Measurements from ENCODE around the gene NUDT16L1.

The NUDT16L1 gene

GRCh38 chr16:4693296-4693955, at the start of gene NUDT16L1:
TSS of gene NUDT16L1 (plus strand) at chr16:4693562. CDS start at chr16:4693727, 165 bp downstream.
- DNase-seq (ENCODE audit: low spot score): peak; percentile 100

- DNase-seq (ENCODE audit: low spot score): no peak
Observed at GRCh38 chr16:4646773-4647643, 46.4 kb upstream of the NUDT16L1 start.

DNA sequence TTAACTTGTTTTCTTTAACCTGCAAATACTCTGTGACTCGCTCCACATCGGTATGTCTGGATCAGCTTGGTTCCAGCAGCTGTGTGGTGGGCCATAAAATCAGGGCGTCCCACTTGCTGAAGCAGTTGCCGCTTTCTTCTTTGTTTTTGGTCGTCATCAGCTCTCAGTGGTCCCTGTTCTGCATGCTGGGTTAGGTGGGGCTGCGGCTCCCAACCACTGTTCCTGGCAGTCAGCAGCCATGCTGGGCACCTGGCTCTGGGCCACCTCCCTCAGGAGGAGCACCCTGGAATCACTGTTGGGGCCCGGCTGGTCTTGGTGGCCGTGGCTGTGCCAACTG, 45.8 kb upstream of the NUDT16L1 start:
- no peak for DNase-seq (ENCODE audit: low spot score)

- no peak for DNase-seq (ENCODE audit: low spot score)
Observed at GRCh38 chr16:4648917-4649316, 44.4 kb upstream of the NUDT16L1 start.

- no peak for DNase-seq (ENCODE audit: low spot score)
Observed at GRCh38 chr16:4649744-4650442, 43.5 kb upstream of the NUDT16L1 start.

DNA sequence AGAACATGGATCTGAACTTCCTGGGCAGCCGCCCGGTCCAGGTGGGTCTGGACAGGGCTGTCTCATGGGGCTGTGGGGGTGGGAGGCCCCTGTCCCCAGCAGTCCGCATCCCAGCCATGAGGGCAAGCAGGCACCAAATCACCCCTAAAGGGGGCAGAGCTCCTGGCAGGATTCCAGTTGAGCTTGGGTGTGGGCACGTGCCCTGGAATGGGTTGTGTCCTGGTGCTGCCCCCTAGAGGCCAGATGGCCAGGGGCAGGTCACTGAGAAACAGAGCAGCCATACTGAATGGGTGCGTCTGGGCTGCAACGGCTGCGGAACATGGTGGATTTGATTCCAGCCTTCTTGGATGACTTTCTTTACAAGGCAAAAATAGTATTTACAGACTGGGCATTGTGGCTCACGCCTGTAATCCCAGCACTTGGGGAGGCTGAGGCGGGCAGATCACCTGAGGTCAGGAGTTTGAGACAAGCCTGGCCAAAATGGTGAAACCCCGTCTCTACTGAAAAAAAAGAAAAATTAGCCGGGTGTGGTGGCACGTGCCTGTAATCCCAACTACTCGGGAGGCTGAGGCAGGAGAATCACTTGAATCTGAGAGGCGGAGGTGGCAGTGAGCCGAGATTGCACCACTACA, 42.8 kb upstream of the NUDT16L1 start:
- peak; percentile 82 for DNase-seq (ENCODE audit: low spot score)

DNA sequence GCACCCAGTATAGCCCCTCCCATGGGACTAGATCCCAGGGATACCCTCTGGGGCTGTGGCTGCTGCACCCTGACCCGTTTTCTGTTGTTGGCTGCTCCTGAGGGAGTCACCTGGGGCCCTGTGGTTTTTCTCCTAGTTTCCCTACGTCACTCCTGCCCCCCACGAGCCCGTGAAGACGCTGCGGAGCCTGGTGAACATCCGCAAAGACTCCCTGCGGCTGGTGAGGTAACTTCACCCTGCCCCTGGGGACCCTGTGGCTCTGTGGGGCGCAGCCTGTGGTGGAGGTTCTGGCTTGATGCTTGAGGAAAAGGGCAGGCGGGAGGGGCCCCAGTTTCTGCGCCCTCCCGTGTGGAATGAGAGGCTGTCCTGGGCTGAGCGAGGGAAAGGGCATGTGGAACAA, 41.5 kb upstream of the NUDT16L1 start:
- no peak for DNase-seq (ENCODE audit: low spot score)

- no peak for DNase-seq (ENCODE audit: low spot score)
Observed at GRCh38 chr16:4652561-4652960, 40.8 kb upstream of the NUDT16L1 start.

DNA sequence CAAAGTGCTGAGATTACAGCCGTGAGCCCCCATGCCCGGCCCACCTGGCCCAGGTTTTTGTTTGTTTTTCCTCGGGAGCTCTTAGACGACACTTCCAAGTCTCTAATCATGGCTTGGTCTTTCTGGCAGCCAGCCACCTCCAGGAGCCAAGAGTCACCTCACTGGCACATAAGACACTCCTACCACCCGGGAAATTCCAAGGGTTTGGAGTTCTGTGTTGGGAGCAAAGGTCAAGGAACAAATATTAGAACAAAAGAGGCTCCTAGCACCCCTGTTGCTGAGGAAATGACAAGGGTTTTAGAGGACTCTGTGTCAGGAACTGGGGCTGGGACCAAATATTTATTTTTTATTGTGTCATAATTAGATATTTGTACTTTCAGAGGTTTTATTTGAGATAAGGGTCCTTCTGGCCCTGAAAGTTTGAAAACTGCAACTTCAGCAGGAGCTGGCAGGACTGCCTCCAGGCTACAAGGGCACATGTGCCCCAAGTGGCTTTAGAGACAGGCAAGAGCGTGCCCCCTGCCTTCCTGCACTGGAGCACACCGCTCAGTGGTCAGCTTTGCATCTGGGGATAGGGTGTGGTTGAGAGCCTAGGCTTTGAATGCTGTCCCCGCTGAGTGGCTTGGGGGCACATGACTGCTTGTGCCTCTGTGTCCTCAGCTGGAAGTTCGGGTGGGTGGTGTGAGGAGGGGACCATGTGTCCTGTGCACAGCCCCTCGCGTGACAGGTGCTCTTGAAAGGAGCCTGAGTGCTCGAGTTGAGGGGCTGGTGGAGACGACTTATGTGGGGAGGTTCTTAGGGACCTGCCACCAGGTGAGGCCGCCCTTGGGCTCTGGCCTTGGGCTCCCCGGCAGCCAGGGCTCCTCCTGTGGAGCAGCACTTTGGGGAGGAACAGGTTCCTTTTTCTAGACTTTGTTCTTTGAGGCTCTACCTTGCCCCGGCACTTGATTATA, 39.1 kb upstream of the NUDT16L1 start:
- DNase-seq (ENCODE audit: low spot score): no peak

- no peak for DNase-seq (ENCODE audit: low spot score)
Observed at GRCh38 chr16:4654964-4655590, 38.3 kb upstream of the NUDT16L1 start.

DNA sequence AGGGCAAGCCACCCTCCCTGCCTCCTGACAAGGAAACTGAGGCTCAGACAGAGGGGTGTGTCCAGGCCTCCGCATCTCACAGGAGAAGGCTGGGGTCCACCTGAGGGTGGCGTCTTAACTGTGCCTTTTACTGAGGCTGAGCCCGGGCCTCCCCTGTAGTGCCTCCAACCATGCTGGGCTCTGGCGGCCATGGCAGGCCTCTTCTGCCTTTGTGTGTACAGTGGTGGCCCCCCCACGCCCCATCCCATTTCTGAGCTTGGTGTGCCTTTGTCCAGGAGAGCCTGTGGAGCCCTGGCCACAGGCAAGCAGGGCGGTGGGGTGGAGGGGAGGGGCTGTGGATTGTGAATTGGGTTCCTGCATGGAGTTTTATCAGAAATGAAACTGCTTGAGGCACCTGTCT, 37.6 kb upstream of the NUDT16L1 start:
- DNase-seq (ENCODE audit: low spot score): no peak

GRCh38 chr16:4656221-4656620, 37.1 kb upstream of the NUDT16L1 start:
- no peak for DNase-seq (ENCODE audit: low spot score)

DNA sequence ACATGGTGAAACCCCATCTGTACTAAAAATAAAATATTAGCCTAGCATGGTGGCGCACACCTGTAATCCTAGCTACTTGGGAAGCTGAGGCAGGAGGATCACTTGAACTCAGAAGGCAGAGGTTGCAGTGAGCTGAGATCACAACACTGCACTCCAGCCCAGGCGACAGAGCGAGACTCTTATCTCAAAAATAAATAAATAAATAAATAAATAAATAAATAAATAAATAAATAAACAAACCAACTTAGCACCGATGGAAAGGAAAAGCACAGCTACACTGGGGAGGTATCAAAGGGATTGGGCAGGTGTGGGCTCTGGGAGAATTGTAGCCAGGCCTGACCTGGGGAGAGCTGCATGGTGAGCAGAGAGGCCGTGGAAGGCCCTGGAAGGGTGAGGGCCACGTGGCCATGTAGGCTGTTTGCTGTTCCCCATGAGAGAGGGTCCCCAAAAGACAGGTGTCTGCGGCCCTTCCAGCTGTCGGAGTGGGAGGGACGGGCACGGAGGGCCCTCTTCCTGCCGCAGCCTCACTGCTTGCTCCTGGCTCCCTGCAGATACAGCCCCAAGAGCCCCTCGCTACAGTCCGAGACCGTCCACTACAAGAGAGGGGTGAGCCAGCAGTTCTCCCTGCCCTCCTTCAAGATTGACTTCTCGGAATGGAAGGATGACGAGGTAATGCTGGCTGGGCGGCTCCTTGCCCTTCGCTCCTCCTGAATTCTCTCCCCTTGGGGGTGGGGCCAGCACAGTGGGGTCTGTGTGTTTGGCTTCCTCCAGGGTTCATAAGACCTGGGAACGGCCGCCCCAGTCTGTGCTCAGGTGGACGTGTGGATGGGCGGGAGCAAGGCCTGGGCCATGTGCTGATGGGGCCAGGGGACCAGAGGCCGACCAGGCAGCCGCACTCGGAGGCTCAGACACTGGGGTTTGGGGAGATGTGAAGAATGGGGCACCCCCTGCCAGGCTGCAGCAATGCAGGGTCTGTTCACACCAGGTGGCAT, 36.4 kb upstream of the NUDT16L1 start:
- DNase-seq (ENCODE audit: low spot score): no peak

DNA sequence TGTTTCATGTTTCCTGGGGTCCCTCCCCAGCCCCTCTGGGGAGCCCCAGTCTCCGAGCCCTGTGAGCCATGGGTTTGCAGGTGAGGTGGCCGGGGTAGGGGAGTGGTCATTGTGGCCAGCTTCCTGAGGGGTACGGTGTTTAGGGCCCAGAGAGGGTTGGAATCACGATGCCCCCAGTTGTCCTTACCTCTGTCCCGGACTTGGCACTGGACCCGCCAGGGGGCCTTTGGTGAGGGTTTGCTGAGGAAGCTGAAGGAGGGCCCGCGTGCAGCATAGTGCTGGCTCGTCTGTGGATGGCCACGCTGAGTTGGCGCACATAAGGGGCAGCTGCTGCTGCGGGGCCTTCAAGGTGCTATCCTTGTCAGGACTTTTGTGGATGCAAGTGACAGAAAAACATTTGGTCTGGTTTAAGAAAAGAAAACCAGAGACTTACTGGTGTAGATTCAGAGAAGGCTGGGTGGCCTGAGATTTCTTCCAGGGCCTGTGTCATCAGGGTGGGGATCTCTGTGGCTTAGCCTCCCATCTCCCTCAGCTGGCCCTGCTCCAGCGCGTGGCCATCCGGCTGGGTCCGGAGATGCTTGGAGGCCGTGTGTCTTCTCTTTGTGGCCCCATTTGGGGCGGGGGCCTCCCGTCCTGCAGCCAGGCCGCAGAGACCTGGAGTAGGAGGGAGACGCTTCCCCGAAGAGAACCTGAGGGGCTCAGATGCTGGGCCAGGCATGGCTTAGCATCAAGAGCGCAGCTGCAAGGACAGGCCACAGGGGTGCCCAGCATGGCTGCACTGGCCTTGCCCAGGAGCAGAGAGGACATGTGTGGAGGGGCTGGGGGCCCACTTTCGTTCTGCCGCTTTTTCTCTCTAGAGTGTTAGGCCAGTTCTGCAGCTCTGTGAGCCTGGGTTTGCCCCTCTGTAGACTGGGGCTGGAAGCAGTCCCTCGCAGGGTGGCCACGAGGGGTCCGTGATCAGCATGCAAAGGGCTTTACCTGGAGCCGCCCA, 33.7 kb upstream of the NUDT16L1 start:
- no peak for DNase-seq (ENCODE audit: low spot score)

GRCh38 chr16:4660454-4661007, 32.8 kb upstream of the NUDT16L1 start:
- no peak for DNase-seq (ENCODE audit: low spot score)

GRCh38 chr16:4661661-4662060, 31.7 kb upstream of the NUDT16L1 start:
- no peak for DNase-seq (ENCODE audit: low spot score)

DNA sequence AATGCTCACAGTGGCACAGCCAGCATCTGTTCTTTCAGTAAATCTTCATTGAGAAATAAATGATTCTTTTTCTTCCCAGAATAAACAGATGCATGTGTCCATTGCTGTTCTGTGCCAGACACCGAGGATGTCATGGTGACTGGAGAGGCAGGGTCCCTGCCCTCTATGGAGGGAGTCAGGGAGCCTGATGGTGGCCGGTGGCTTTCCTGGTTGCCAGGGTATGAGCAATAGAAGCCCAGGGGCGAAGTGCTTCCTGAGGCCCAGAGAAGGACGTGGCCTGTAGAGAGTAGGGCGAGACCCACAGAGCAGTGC, 29.9 kb upstream of the NUDT16L1 start:
- no peak for DNase-seq (ENCODE audit: low spot score)

DNA sequence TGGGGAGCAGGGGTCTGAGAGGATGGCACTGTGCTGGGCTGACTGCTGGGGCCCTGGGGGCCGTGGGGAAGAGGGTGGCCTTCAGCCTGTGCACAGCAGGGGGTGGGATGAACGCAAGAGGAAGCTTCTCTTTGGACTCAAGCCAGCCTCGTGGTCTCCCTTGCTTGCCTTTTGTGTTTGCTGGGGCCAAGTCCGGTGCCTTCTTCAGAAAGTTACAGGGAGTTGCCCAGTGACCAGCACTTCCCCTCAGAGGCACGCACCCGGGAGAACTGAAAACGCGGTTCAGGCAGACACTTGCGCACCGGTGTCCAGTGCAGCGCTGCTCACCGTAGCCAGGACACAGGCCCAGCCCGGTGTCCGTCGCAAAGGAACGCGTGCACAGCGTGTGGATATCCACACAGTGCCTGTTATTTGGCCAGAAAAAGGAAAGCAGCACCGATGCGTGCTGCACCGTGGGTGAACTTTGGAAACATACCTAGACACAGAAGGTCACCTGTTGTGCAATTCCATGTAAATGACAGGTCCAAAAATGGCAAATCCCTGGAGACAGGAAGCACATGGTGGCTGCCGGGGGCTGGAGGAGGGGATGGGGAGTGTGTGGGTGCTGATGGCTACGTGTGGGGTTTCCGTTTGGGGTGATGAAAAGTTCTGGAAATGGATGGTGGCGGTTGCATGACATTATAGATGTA, 29.4 kb upstream of the NUDT16L1 start:
- DNase-seq (ENCODE audit: low spot score): no peak

Measured in AG20443 (cell line).